Progenitor cell of endocrine pancreas (in vitro differentiated cells): ENCODE results near the gene MED28. TPM values are rescaled to one million over a fixed set of nuclear protein-coding genes. Genes with fewer than 3 reads are reported as not detected.
"Not testable (repeated sequence)": the region's sequence is repeated elsewhere in the genome, so short reads cannot be mapped to it uniquely, and the experiment has no call there.

Experiments used
- DNase-seq: peaks from one replicate; pipeline ENCODE4 v3.0.0; 2021; ENCODE audit warnings: low spot score; ENCODE audit not compliant: unreplicated experiment
- H3K27ac Mint-ChIP-seq: 2 replicates; pipeline ENCODE4 v1.8.0; 2021; ENCODE audit warnings: mild to moderate bottlenecking, moderate library complexity, mixed read lengths
- H3K27me3 Mint-ChIP-seq: 2 replicates; pipeline ENCODE4 v1.8.0; 2021; ENCODE audit warnings: mixed read lengths
- H3K36me3 Mint-ChIP-seq: 2 replicates; pipeline ENCODE4 v1.8.0; 2022; ENCODE audit warnings: mixed read lengths; ENCODE audit not compliant: insufficient read depth
- H3K4me1 Mint-ChIP-seq: 2 replicates; pipeline ENCODE4 v1.8.0; 2021; ENCODE audit warnings: low read depth, mixed read lengths
- H3K4me3 Mint-ChIP-seq: 2 replicates; pipeline ENCODE4 v1.8.0; 2021; ENCODE audit warnings: low read depth, mild to moderate bottlenecking, moderate library complexity, mixed read lengths
- H3K9me3 Mint-ChIP-seq: 2 replicates; pipeline ENCODE4 v1.8.0; 2021; ENCODE audit warnings: low read depth, mixed read lengths
- total RNA-seq: library from RNA; stranded (reverse); gene quantifications from 2 replicates; pipeline ENCODE4 v1.2.1, GENCODE V29; 2021
- TF ChIP-seq, protein P1 (sequence below): fragments of 200-600 bp; sonication (generic); IDR thresholded peaks from one replicate; pipeline ENCODE4 v1.5.0; 2021; ENCODE audit warnings: antibody characterized with exemption, mild to moderate bottlenecking; ENCODE audit not compliant: unreplicated experiment

The MED28 gene
- total RNA-seq, 1 donor from 2014 or later, result 108 TPM

DNA sequence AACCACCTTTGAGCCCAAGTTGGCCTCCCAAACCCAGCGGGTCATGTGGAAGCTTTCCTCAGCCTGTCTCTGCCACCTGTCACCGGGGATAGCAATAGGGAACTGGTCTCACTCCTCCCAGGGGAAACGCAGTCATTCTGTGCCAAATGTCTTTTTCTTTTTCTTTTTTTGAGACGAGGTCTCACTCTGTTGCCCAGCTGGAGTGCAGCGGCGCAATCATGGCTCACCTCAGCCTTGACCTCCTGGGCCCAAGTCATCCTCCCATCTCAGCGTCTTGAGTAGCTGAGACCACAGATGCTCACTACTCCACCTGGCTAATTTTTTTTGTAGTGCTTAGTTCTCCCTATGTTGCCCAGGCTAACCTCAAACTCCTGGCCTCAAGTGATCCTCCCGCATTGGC, 40.3 kb downstream of the MED28 start:
- Mint-ChIP-seq H3K27ac (no peak overlapping the region), H3K4me1 (no peaks in the 10 kb centered on the region), H3K4me3 (no peak overlapping the region), H3K36me3 (no peaks in the 10 kb centered on the region), H3K9me3 (peaks cover 2% of the 10 kb centered on the region), H3K27me3 (peaks cover 4% of the 10 kb centered on the region)
- DNase-seq, result no peak
- TF ChIP-seq, protein P1, sequence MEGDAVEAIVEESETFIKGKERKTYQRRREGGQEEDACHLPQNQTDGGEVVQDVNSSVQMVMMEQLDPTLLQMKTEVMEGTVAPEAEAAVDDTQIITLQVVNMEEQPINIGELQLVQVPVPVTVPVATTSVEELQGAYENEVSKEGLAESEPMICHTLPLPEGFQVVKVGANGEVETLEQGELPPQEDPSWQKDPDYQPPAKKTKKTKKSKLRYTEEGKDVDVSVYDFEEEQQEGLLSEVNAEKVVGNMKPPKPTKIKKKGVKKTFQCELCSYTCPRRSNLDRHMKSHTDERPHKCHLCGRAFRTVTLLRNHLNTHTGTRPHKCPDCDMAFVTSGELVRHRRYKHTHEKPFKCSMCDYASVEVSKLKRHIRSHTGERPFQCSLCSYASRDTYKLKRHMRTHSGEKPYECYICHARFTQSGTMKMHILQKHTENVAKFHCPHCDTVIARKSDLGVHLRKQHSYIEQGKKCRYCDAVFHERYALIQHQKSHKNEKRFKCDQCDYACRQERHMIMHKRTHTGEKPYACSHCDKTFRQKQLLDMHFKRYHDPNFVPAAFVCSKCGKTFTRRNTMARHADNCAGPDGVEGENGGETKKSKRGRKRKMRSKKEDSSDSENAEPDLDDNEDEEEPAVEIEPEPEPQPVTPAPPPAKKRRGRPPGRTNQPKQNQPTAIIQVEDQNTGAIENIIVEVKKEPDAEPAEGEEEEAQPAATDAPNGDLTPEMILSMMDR, result no peak

DNA sequence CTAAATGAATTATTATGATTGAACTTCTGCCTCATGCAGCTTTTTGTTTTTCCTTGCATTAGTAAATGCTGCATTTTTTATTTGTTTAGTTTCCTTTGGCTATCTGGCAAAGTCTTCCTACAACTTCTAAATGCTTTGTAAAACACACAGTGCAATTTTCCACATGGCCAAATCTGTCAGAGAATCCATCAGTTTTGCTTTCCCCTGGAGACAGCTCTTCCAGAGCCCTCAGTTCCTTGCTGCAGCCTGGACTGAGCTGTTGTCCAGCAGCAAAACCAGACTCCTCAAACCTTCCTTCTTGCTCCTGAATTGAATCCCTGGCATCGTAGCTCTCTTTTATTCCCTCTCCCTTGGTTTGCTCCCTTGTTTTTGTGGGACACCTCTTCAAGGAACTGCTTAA, 42.6 kb downstream of the MED28 start:
- H3K27me3 Mint-ChIP-seq, result peaks cover 4% of the 10 kb centered on the region
- no peak for DNase-seq
- H3K4me3 Mint-ChIP-seq, result no peak overlapping the region
- no peaks in the 10 kb centered on the region for H3K9me3 Mint-ChIP-seq
- no peak overlapping the region for H3K27ac Mint-ChIP-seq
- no peaks in the 10 kb centered on the region for H3K36me3 Mint-ChIP-seq
- no peaks in the 10 kb centered on the region for H3K4me1 Mint-ChIP-seq
- TF ChIP-seq, protein P1, result no peak

- Mint-ChIP-seq H3K4me3 (no peak overlapping the region), H3K36me3 (no peaks in the 10 kb centered on the region), H3K27ac (no peak overlapping the region), H3K27me3 (peaks cover 4% of the 10 kb centered on the region), H3K4me1 (no peaks in the 10 kb centered on the region), H3K9me3 (no peaks in the 10 kb centered on the region)
- DNase-seq, result no peak
- TF ChIP-seq, protein P1, result no peak
These were observed 43.4 kb downstream of the MED28 start for GRCh38 chr4:17657849-17658248.

GRCh38 chr4:17659196-17659595, 44.8 kb downstream of the MED28 start:
- H3K9me3 Mint-ChIP-seq, H3K4me1 Mint-ChIP-seq, H3K36me3 Mint-ChIP-seq, H3K4me3 Mint-ChIP-seq, H3K27me3 Mint-ChIP-seq, H3K27ac Mint-ChIP-seq, DNase-seq: not testable (repeated sequence)

GRCh38 chr4:17662694-17663093, 48.3 kb downstream of the MED28 start:
- Mint-ChIP-seq H3K4me3 (no peak overlapping the region), H3K4me1 (no peaks in the 10 kb centered on the region), H3K36me3 (no peaks in the 10 kb centered on the region), H3K27me3 (no peaks in the 10 kb centered on the region), H3K27ac (no peak overlapping the region), H3K9me3 (no peaks in the 10 kb centered on the region)
- TF ChIP-seq, protein P1, result no peak
- no peak for DNase-seq

GRCh38 chr4:17664755-17665154, 50.3 kb downstream of the MED28 start:
- H3K27me3 Mint-ChIP-seq, result no peaks in the 10 kb centered on the region
- H3K4me3 Mint-ChIP-seq, result no peak overlapping the region

More at GRCh38 chr4:17664755-17665154, 50.3 kb downstream of the MED28 start:
- Mint-ChIP-seq H3K4me1 (no peaks in the 10 kb centered on the region), H3K27ac (no peak overlapping the region), H3K9me3 (no peaks in the 10 kb centered on the region), H3K36me3 (no peaks in the 10 kb centered on the region)
- no peak for DNase-seq
- TF ChIP-seq, protein P1, result no peak
